Measurements from ENCODE around the gene CCL20. TPM values are rescaled to one million over a fixed set of nuclear protein-coding genes. Genes with fewer than 3 reads are reported as not detected.

The CCL20 gene
- total RNA-seq, 4 donors from 2014 or later: 3.1 TPM; not detected in 3

GRCh38 chr2:227822416-227823003 is 8.9 kb downstream of the CCL20 start:
- Histone ChIP-seq H3K27me3 (no peaks in the 10 kb centered on the region), H3K4me3 (no peak overlapping the region), H3K4me1 (peaks cover 0 to 8% (median 0%) of the 10 kb centered on the region in 3 donors), H3K9me3 (no peaks in the 10 kb centered on the region), H3K27ac (no peak overlapping the region), H3K36me3 (no peaks in the 10 kb centered on the region)
- no peak for ATAC-seq
- TF ChIP-seq EP300 (IDR thresholded peaks at IDR 0.05) (no peak), POLR2A (IDR thresholded peaks at IDR 0.05) (no peak), POLR2AphosphoS5 (IDR thresholded peaks at IDR 0.05) (no peak), CTCF (IDR thresholded peaks at IDR 0.05) (no peak)
- WGBS, 2 donors (ENCODE audit: low coverage in 1 of 2): 60 to 73% methylated on average over 2 of the region's 2 CpGs

GRCh38 chr2:227823922-227824321 is 10.3 kb downstream of the CCL20 start:
- H3K4me3 ChIP-seq: no peak overlapping the region
- WGBS, 2 donors (ENCODE audit: low coverage in 1 of 2): 50 to 76% methylated on average over 2 of the region's 2 CpGs
- no peak for TF ChIP-seq CTCF (IDR thresholded peaks at IDR 0.05)
- TF ChIP-seq POLR2AphosphoS5 (IDR thresholded peaks at IDR 0.05): no peak
- no peak for TF ChIP-seq EP300 (IDR thresholded peaks at IDR 0.05)
- no peak for TF ChIP-seq POLR2A (IDR thresholded peaks at IDR 0.05)
- H3K36me3 ChIP-seq: no peaks in the 10 kb centered on the region
- H3K9me3 ChIP-seq: no peaks in the 10 kb centered on the region
- no peaks in the 10 kb centered on the region for H3K27me3 ChIP-seq
- no peak overlapping the region for H3K27ac ChIP-seq
- no peak for ATAC-seq
- no peaks in the 10 kb centered on the region for H3K4me1 ChIP-seq

GRCh38 chr2:227824711-227825110 is 11.1 kb downstream of the CCL20 start:
- no peaks in the 10 kb centered on the region for H3K4me1 ChIP-seq
- no peak for ATAC-seq
- H3K36me3 ChIP-seq: no peaks in the 10 kb centered on the region
- no peak overlapping the region for H3K4me3 ChIP-seq
- no peak overlapping the region for H3K27ac ChIP-seq
- WGBS, 2 donors (ENCODE audit: low coverage in 1 of 2): 80 to 85% methylated on average over 7 of the region's 7 CpGs
- no peaks in the 10 kb centered on the region for H3K27me3 ChIP-seq
- no peaks in the 10 kb centered on the region for H3K9me3 ChIP-seq
- TF ChIP-seq CTCF (IDR thresholded peaks at IDR 0.05): no peak
- TF ChIP-seq POLR2AphosphoS5 (IDR thresholded peaks at IDR 0.05): no peak

GRCh38 chr2:227826019-227826521 is 12.4 kb downstream of the CCL20 start:
- Histone ChIP-seq H3K9me3 (no peaks in the 10 kb centered on the region), H3K36me3 (no peaks in the 10 kb centered on the region), H3K27me3 (no peaks in the 10 kb centered on the region), H3K4me3 (no peak overlapping the region), H3K4me1 (no peaks in the 10 kb centered on the region), H3K27ac (no peak overlapping the region)
- 55 to 70% methylated on average over 10 of the region's 10 CpGs for WGBS, 2 donors (ENCODE audit: low coverage in 1 of 2)
- ATAC-seq: no peak
- TF ChIP-seq CTCF (IDR thresholded peaks at IDR 0.05) (no peak), POLR2AphosphoS5 (IDR thresholded peaks at IDR 0.05) (no peak), EP300 (IDR thresholded peaks at IDR 0.05) (no peak), POLR2A (IDR thresholded peaks at IDR 0.05) (no peak)

DNA sequence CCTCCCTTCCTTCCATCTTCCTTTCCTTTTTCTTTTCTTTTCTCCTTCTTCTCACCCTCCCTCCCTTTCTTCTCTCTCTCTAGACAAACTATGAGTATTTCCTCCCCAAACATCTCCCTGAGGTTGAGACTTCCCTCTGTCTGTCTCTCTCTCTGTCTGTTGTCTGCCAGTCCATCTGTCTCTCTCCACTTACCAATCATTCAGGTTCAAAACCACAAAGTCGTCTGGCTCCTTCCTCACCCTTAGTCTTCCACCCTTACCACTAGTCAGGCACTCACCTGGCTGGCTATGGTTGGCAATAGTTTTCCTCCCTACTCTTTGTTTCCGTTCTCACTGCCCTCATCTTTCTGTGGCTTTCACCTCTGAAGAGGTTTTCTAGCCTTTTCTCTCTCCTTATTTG is 12.9 kb downstream of the CCL20 start:
- Histone ChIP-seq H3K36me3 (no peaks in the 10 kb centered on the region), H3K4me3 (no peak overlapping the region), H3K27ac (no peak overlapping the region), H3K27me3 (no peaks in the 10 kb centered on the region), H3K4me1 (no peaks in the 10 kb centered on the region), H3K9me3 (no peaks in the 10 kb centered on the region)
- ATAC-seq: no peak
- TF ChIP-seq POLR2AphosphoS5 (IDR thresholded peaks at IDR 0.05) (no peak), CTCF (IDR thresholded peaks at IDR 0.05) (no peak), POLR2A (IDR thresholded peaks at IDR 0.05) (no peak), EP300 (IDR thresholded peaks at IDR 0.05) (no peak)
- WGBS, 2 donors (ENCODE audit: low coverage in 1 of 2): 13 to 19% methylated on average over 2 of the region's 2 CpGs
